ENCODE data around the gene NSFL1C. TPM values are rescaled to one million over a fixed set of nuclear protein-coding genes. Genes with fewer than 3 reads are reported as not detected.

Gene NSFL1C
- total RNA-seq, 1 donor from 2014 or later, result 80.1 TPM

- peaks cover 8% of the 10 kb centered on the region for H3K27me3 Mint-ChIP-seq (ENCODE audit: unreplicated experiment)
- H3K9me3 Mint-ChIP-seq (ENCODE audit: unreplicated experiment), result no peaks in the 10 kb centered on the region
- no peak for DNase-seq (ENCODE audit: extremely low spot score, unreplicated experiment)
- no peaks in the 10 kb centered on the region for H3K36me3 Mint-ChIP-seq (ENCODE audit: unreplicated experiment)
- H3K27ac Mint-ChIP-seq (ENCODE audit: unreplicated experiment), result no peak overlapping the region
- H3K4me3 Mint-ChIP-seq (ENCODE audit: unreplicated experiment), result no peak overlapping the region
- no peak for TF ChIP-seq CTCF (IDR thresholded peaks at IDR 0.05)
- H3K4me1 Mint-ChIP-seq (ENCODE audit: unreplicated experiment), result peaks cover 12% of the 10 kb centered on the region
Measured at GRCh38 chr20:1430004-1430451, 36.6 kb downstream of the NSFL1C start.

- no peaks in the 10 kb centered on the region for H3K36me3 Mint-ChIP-seq (ENCODE audit: unreplicated experiment)
- H3K4me1 Mint-ChIP-seq (ENCODE audit: unreplicated experiment), result peaks cover 9% of the 10 kb centered on the region
- no peak overlapping the region for H3K27ac Mint-ChIP-seq (ENCODE audit: unreplicated experiment)
- no peaks in the 10 kb centered on the region for H3K9me3 Mint-ChIP-seq (ENCODE audit: unreplicated experiment)
- peaks cover 8% of the 10 kb centered on the region for H3K27me3 Mint-ChIP-seq (ENCODE audit: unreplicated experiment)
- no peak for DNase-seq (ENCODE audit: extremely low spot score, unreplicated experiment)
- TF ChIP-seq CTCF (IDR thresholded peaks at IDR 0.05), result no peak
- H3K4me3 Mint-ChIP-seq (ENCODE audit: unreplicated experiment), result no peak overlapping the region
Measured at GRCh38 chr20:1429143-1429728, 37.4 kb downstream of the NSFL1C start.

- no peak for TF ChIP-seq CTCF (IDR thresholded peaks at IDR 0.05)
- peaks cover 8% of the 10 kb centered on the region for H3K27me3 Mint-ChIP-seq (ENCODE audit: unreplicated experiment)
- H3K36me3 Mint-ChIP-seq (ENCODE audit: unreplicated experiment), result no peaks in the 10 kb centered on the region
- no peak overlapping the region for H3K4me3 Mint-ChIP-seq (ENCODE audit: unreplicated experiment)
- H3K9me3 Mint-ChIP-seq (ENCODE audit: unreplicated experiment), result no peaks in the 10 kb centered on the region
- peaks cover 9% of the 10 kb centered on the region for H3K4me1 Mint-ChIP-seq (ENCODE audit: unreplicated experiment)
- H3K27ac Mint-ChIP-seq (ENCODE audit: unreplicated experiment), result no peak overlapping the region
- DNase-seq (ENCODE audit: extremely low spot score, unreplicated experiment), result no peak
Measured at GRCh38 chr20:1427457-1428054, 39.1 kb downstream of the NSFL1C start.

- Mint-ChIP-seq H3K27ac (ENCODE audit: unreplicated experiment) (no peak overlapping the region), H3K27me3 (ENCODE audit: unreplicated experiment) (no peaks in the 10 kb centered on the region), H3K4me1 (ENCODE audit: unreplicated experiment) (peaks cover 9% of the 10 kb centered on the region), H3K4me3 (ENCODE audit: unreplicated experiment) (no peak overlapping the region), H3K9me3 (ENCODE audit: unreplicated experiment) (no peaks in the 10 kb centered on the region), H3K36me3 (ENCODE audit: unreplicated experiment) (no peaks in the 10 kb centered on the region)
- no peak for TF ChIP-seq CTCF (IDR thresholded peaks at IDR 0.05)
- DNase-seq (ENCODE audit: extremely low spot score, unreplicated experiment), result peak; percentile 66
Measured at GRCh38 chr20:1426231-1426849, 40.3 kb downstream of the NSFL1C start.

- no peak for DNase-seq (ENCODE audit: extremely low spot score, unreplicated experiment)
- no peaks in the 10 kb centered on the region for H3K36me3 Mint-ChIP-seq (ENCODE audit: unreplicated experiment)
- peaks cover 14% of the 10 kb centered on the region for H3K9me3 Mint-ChIP-seq (ENCODE audit: unreplicated experiment)
- H3K4me3 Mint-ChIP-seq (ENCODE audit: unreplicated experiment), result no peak overlapping the region
- TF ChIP-seq CTCF (IDR thresholded peaks at IDR 0.05), result no peak
- peaks cover 9% of the 10 kb centered on the region for H3K4me1 Mint-ChIP-seq (ENCODE audit: unreplicated experiment)
- H3K27ac Mint-ChIP-seq (ENCODE audit: unreplicated experiment), result no peak overlapping the region
- no peaks in the 10 kb centered on the region for H3K27me3 Mint-ChIP-seq (ENCODE audit: unreplicated experiment)
Measured at GRCh38 chr20:1424336-1424735, 42.3 kb downstream of the NSFL1C start.
